Epithelial cell of umbilical artery (primary cell): ENCODE measurements around the gene RNF222. TPM values are rescaled to one million over a fixed set of nuclear protein-coding genes. Genes with fewer than 3 reads are reported as not detected.

Experiments
- total RNA-seq: library from RNA; depleted of rRNA; stranded (reverse); fragments of >200 nt; gene quantifications from 2 replicates; pipeline ENCODE4 v1.2.3, GENCODE V29; 2014

The RNF222 gene, protein sequence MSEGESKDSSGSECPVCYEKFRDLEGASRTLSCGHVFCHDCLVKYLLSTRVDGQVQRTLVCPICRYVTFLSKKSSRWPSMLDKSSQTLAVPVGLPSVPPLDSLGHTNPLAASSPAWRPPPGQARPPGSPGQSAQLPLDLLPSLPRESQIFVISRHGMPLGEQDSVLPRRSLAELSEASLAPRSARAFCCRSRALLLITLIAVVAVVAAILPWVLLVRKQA
- not detected in 2 replicates for total RNA-seq

DNA sequence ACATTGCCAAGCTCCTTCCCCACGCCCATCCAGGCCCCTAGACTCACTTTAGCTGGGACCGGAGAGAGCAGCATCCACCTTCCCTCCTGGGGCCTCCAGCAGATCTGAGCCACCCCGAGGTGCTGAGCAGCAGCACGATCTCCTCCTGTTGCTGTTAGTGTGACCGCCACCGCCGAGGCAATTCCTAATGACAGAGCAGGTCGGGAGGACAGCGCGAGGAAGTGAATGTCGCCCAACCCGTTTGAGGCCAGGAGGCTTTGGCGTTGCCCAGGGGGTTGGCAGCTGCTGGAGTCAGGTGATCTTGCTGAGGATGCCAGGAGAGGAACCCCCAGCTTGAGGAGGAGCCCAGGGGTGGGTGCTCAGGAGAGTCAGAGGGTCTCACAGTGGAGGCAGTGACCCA is at the start of gene RNF222:
Gene RNF222, minus strand, starts transcription at position 192 of the 400 bp plus-strand sequence. CDS start 4,366 bp downstream, outside the sequence.

DNA sequence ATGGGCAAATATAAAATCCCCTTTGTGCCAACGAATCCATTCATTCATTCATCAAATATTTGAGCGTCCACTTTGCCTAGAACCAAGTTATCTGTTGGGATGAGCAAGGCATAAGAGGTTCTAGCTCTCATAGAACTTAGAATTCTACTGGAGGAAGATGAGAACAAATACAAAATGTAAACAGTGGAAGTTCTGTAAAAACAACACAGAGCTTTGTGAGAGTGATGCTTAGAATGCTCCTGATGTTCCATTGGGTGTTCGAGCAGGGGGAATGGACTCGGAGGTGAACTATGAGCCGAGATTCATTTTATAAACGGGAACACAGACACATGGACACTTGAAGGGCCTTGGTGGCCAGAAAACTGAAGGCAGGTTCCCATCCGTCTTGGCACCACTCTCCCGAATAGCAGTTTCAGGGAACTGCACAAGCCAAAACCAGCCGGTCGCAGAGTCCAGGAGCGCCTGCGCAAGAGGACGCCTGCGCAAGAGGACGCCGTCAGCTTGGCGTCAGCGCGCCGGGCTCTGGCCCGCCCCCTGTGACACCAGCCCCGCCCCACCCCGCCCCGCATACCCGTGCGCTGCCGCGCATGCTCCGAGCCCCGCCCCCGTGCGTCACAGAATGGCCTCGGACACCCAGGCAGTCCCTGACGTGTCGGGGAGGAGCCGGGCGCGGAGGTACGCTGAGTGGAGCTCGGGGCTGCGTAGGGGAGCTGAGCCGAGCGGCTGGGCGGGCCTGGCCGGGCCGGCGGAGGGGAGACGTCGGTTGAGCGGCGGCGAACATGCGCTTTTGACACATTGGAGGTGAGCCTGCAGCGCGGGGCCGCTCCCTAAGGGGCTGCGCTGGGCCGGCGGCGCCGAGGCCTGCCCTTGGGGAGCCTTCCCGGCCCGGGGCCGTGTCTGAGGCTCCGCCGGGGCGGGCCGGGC is 37.9 kb upstream of the RNF222 start, which contains the start of gene NDEL1:
Gene NDEL1, plus strand, starts transcription at position 640 of the 924 bp plus-strand sequence. CDS start 8,388 bp downstream, outside the sequence.

DNA sequence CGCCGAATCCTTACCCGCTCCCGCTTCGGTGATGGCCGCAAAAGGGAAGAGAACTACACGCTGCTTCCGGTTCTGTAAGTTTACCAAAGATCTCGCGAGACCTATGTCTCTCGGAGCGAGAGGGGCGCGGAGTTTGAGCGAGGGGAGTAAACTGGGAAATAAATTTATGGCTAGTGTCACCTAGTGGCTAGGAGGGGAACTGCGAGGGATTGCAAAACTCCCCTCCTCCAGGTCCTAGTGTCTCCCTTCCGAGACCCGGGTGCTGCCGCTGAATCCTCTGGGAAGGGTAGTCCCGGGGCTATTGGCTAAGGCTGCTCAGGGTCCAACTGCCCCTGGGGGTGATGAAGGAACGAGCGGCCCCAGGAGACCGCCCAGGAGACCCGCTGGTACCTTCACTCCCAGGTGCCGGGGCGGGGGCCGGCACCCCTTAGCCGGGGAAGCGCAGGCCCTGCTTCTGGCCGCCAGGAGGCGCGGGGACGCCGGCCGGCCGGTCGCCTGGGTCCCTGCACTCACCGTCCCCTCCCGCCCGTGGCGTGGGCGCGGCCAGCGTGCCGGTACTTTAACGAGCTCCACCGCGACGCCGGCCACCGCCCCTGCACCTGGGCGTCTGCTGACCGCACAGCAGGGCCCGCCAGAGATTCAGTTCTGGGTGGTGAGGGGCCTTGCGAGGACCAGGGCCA is 14.3 kb downstream of the RNF222 start, which contains the start of gene RPL26:
Gene RPL26, minus strand, starts transcription at position 51 of the 680 bp plus-strand sequence. CDS start 883 bp downstream, outside the sequence.

DNA sequence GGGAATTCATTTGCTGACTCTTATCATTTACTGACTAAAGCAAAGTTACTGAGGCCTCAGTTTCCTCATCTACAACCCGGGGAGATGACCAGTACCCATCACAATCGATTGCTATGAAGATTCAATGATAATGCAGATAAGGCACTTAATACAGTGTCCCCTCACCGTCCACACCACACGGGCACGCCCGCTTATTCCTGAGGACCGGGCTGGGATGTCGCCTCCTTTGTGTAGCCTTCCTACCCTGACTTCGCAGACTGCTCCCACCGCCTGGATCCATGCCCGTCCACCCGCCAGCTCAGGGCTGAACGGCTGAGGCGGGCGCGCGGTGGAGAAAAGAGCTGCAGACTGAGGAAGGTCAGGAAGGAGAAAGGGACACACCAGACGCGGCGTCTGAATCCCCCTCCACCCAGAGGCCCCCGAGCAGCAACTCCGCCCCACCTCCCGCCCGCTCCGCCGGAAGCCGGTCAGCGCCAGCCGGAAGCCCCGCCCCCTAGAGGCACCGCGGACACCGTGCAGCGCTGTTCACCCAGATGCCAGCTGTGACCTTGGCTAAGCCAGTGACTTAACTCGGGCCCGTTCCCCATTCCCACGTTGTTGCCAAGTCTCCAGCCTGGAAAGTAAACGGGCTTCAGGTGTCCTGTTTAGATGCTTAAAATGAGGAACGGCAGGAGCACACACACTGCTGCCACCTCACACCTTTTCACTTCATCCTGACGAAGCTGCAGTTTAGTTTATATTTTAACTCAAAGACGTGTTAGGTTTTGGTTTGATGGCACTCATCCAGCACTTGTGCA is 21.2 kb downstream of the RNF222 start, which contains the start of gene KRABD2:
Gene KRABD2, minus strand, starts transcription at position 434 of the 797 bp plus-strand sequence.

Other genes with a start within 250 kb of the RNF222 start
- gene PER1, start 245.4 kb downstream of the RNF222 start, total RNA-seq: 2.9 and 3.2 TPM in 2 replicates
- gene VAMP2, start 234.9 kb downstream of the RNF222 start, total RNA-seq: 4.2 and 8.1 TPM in 2 replicates
- 24.8 and 44.5 TPM in 2 replicates for gene TMEM107, start 221.4 kb downstream of the RNF222 start, total RNA-seq
- gene BORCS6, start 207.6 kb downstream of the RNF222 start, total RNA-seq: 9.1 and 9.3 TPM in 2 replicates
- 41.3 and 62.6 TPM in 2 replicates for gene AURKB, start 187.3 kb downstream of the RNF222 start, total RNA-seq
- 3.6 and 5.0 TPM in 2 replicates for gene CTC1, start 149.8 kb downstream of the RNF222 start, total RNA-seq
- gene PFAS, start 148.5 kb downstream of the RNF222 start, total RNA-seq: 37.0 and 39.2 TPM in 2 replicates
- 13.3 and 16.3 TPM in 2 replicates for gene RANGRF, start 109.2 kb downstream of the RNF222 start, total RNA-seq
- gene SLC25A35, start 102.4 kb downstream of the RNF222 start, total RNA-seq: 0.15 and 1.3 TPM in 2 replicates
- gene ARHGEF15, start 87.6 kb downstream of the RNF222 start, total RNA-seq: 14.0 and 16.3 TPM in 2 replicates
- gene ODF4, start 58.0 kb downstream of the RNF222 start, total RNA-seq: not detected in 2 replicates
- gene RPL26, start 14.6 kb downstream of the RNF222 start, total RNA-seq: 4,516 and 5,400 TPM in 2 replicates
- gene NDEL1, start 38.1 kb upstream of the RNF222 start, total RNA-seq: 34.2 and 39.3 TPM in 2 replicates
- 119 and 171 TPM in 2 replicates for gene MYH10, start 232.9 kb upstream of the RNF222 start, total RNA-seq